ENCODE data around the gene SCRN2. TPM values are rescaled to one million over a fixed set of nuclear protein-coding genes. Genes with fewer than 3 reads are reported as not detected.
A peak's percentile ranks its signal among the peaks of the same experiment; 100 is the strongest.

Gene SCRN2
- total and polyA plus RNA-seq, 2 of the 8 experiments (the other 6 are each of a cell fraction or from before 2014, with no cell fraction given) = 24.4 to 42.3 TPM

DNA sequence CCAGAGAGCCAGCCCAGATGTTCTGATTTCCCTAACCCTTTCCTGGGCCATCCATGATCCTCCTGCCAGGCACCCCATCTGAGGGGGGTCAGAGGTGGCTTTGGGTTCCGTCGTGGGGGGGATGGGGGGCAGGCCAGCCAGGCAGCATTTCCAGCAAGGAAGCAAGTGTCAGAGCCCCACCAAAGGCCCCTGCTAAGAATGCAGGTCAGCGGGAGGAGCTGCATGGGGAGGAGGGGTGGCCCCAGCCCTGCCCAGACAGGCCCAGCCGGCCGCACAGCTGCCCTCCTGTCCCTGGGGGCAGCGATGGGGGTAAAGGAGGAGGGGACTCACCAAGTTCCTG lies 2.3 kb upstream of the SCRN2 start:
- H2BK12ac ChIP-seq (ENCODE audit: low read depth, low read length) = no peak overlapping the region
- ChIA-PET CTCF (ENCODE audit: partially characterized antibody) (interaction anchor here (0.6 to 33.0 kb wide), 19 partner anchors 12 to 177 kb away, joined by 3 to 1206 read pairs (median 4); partner anchors contain the start of genes CDK5RAP3, LRRC46, MRPL10 and PNPO), POLR2A (ENCODE audit: partially characterized antibody) (interaction anchor here (0.8 to 12.4 kb wide), 8 partner anchors 12 to 135 kb away, joined by 3 to 134 read pairs (median 4); partner anchors contain the start of genes LRRC46, MRPL10 and SP2)
- H3K4me2 ChIP-seq (ENCODE audit: insufficient read depth in 1 of 2, low read depth in 2 of 2, low read length in 2 of 2) = peak overlapping the region in 1 of 2 experiments; percentile 3; a peak in 1 of 4 replicates
- no peak overlapping the region for H2BK20ac ChIP-seq (ENCODE audit: low read length)
- H2AFZ ChIP-seq (ENCODE audit: low read length) = no peak overlapping the region
- peaks cover 0 to 32% (median 13%) of the 10 kb centered on the region in 4 experiments; a peak in 6 of 7 replicates for H3K4me1 ChIP-seq (replicated peaks in 1 of 4; ENCODE audit: control insufficient read depth in 3 of 4, insufficient read depth in 4 of 4, low read length in 3 of 4)
- H4K8ac ChIP-seq (ENCODE audit: extremely low read depth, insufficient read depth, low read length) = no peak overlapping the region
- no peak overlapping the region for H4K91ac ChIP-seq (replicated peaks; ENCODE audit: insufficient read length, low read length)
- H2BK15ac ChIP-seq (ENCODE audit: low read length) = no peak overlapping the region
- no peak overlapping the region for H3K4ac ChIP-seq (replicated peaks; ENCODE audit: insufficient read length, low read depth, low read length)
- no peak overlapping the region for H3K18ac ChIP-seq (ENCODE audit: extremely low read depth, low read length)
- H3K23me2 ChIP-seq (ENCODE audit: low read depth, low read length) = peaks cover 9% of the 10 kb centered on the region; the same call in 1 of the 2 replicates
- WGBS, 2 experiments (ENCODE audit: extremely low coverage in 1 of 2, insufficient coverage in 1 of 2, insufficient read length in 1 of 2, insufficient replicate concordance in 2 of 2, low coverage in 1 of 2, low lambda C conversion rate in 2 of 2, missing lambda C conversion rate in 1 of 2) = 28% methylated on average over 4 of the region's 6 CpGs; no CpG with 5 or more reads in 1 of the 2 experiments
- no peaks in the 10 kb centered on the region for H3K79me2 ChIP-seq (ENCODE audit: control insufficient read depth in 1 of 2, insufficient read depth in 2 of 2, low read length in 2 of 2)
- no peak overlapping the region for H3K27ac ChIP-seq (ENCODE audit: low read depth, low read length)
- H3K27me3 ChIP-seq (replicated peaks in 1 of 4; ENCODE audit: control insufficient read depth in 3 of 4, extremely low read depth in 1 of 4, insufficient read depth in 3 of 4, low read length in 3 of 4) = peaks cover 22 to 42% (median 35%) of the 10 kb centered on the region in 4 experiments
- H2AK5ac ChIP-seq (ENCODE audit: low read depth, low read length) = no peak overlapping the region
- H3K23ac ChIP-seq (ENCODE audit: insufficient read length) = no peak overlapping the region
- FAIRE-seq = no peak
- no peak overlapping the region for H2BK5ac ChIP-seq (ENCODE audit: low read depth, low read length)
- peaks cover 0 to 2% of the 10 kb centered on the region in 2 experiments for H4K20me1 ChIP-seq (replicated peaks in 1 of 2; ENCODE audit: control insufficient read depth in 1 of 2, insufficient read depth in 2 of 2, low read length in 2 of 2)
- DNase-seq (ENCODE audit: low read depth in 1 of 2, low spot score in 2 of 2) = no peak
- 0 out of 8 replicates have a peak overlapping the region, but pooled peaks of 1 of the 4 experiments have one; percentile 15 for H3K4me3 ChIP-seq (ENCODE audit: extremely low read depth in 1 of 4, insufficient read depth in 2 of 4, low read depth in 3 of 4, low read length in 4 of 4)
- no peak overlapping the region for H4K5ac ChIP-seq (ENCODE audit: insufficient read length, low read depth, low read length)
- H3K14ac ChIP-seq (ENCODE audit: insufficient read length) = no peak overlapping the region
- no peaks in the 10 kb centered on the region for H3K9me3 ChIP-seq (ENCODE audit: insufficient read depth in 2 of 2, low read depth in 1 of 2, low read length in 1 of 2)
- H2BK120ac ChIP-seq (replicated peaks; ENCODE audit: low read depth, low read length) = no peak overlapping the region
- H3K36me3 ChIP-seq (ENCODE audit: control insufficient read depth in 2 of 4, insufficient read depth in 4 of 4, low read length in 3 of 4) = peaks cover 0 to 4% (median 0%) of the 10 kb centered on the region in 4 experiments; a peak in 1 of 8 replicates
- H3K79me1 ChIP-seq (ENCODE audit: low read depth, low read length) = no peaks in the 10 kb centered on the region
- no peak overlapping the region for H3K56ac ChIP-seq (replicated peaks; ENCODE audit: insufficient read length, low read depth, low read length)
- H3K9ac ChIP-seq (replicated peaks in 1 of 4; ENCODE audit: extremely low read depth in 1 of 4, low read depth in 3 of 4, low read length in 3 of 4) = no peak overlapping the region
- TF ChIP-seq SAP30 (IDR thresholded peaks at IDR 0.05; ENCODE audit: insufficient read depth, insufficient replicate concordance, low read length) (no peak), CEBPB (IDR thresholded peaks at IDR 0.05; ENCODE audit: low read depth, low read length) (no peak), SP1 (IDR thresholded peaks at IDR 0.05; ENCODE audit: low read depth, low read length) (no peak), JUND (IDR thresholded peaks at IDR 0.05; ENCODE audit: low read length) (no peak), RXRA (IDR thresholded peaks at IDR 0.05; ENCODE audit: insufficient read depth, low read depth, low read length) (no peak), TCF12 (IDR thresholded peaks at IDR 0.05; ENCODE audit: low read depth, low read length) (no peak), ZNF274 (IDR thresholded peaks at IDR 0.05; ENCODE audit: borderline replicate concordance, extremely low read depth, low read length) (no peak), CTBP2 (IDR thresholded peaks at IDR 0.05; ENCODE audit: borderline replicate concordance, insufficient read depth, insufficient read length, low read length) (no peak), CREB1 (IDR thresholded peaks at IDR 0.05) (no peak), POU5F1 (IDR thresholded peaks at IDR 0.05; ENCODE audit: low read depth, low read length) (no peak), HDAC2 (IDR thresholded peaks at IDR 0.05; ENCODE audit: borderline replicate concordance in 1 of 2, low read depth in 2 of 2, low read length in 2 of 2) (no peak), RBBP5 (IDR thresholded peaks at IDR 0.05; ENCODE audit: borderline replicate concordance, low read depth, low read length) (no peak), TAF1 (IDR thresholded peaks at IDR 0.05; ENCODE audit: low read depth, low read length) (no peak), PHF8 (conservative IDR thresholded peaks at IDR 0.05; ENCODE audit: low read depth, low read length) (no peak)

Measured in H1 (cell line).